Dermis microvascular lymphatic vessel endothelial cell (primary cell): ENCODE data around the gene KDM7A. TPM values are rescaled to one million over a fixed set of nuclear protein-coding genes. Genes with fewer than 3 reads are reported as not detected.
"Not testable (repeated sequence)": the region's sequence is repeated elsewhere in the genome, so short reads cannot be mapped to it uniquely, and the experiment has no call there.

Experiments used
- DNase-seq, 2 donors: peaks; one replicate each; pipeline versions ENCODE4 v3.0.0 to v3.0.0-alpha.2; 2010; ENCODE audit warnings: low read depth in 2 of 2
- total RNA-seq: library from RNA; depleted of rRNA; stranded (reverse); fragments of >200 nt; gene quantifications from 2 replicates; pipeline ENCODE4 v1.2.1, GENCODE V29; 2014

The KDM7A gene
- total RNA-seq, 1 donor from 2014 or later, result 6.2 TPM

DNA sequence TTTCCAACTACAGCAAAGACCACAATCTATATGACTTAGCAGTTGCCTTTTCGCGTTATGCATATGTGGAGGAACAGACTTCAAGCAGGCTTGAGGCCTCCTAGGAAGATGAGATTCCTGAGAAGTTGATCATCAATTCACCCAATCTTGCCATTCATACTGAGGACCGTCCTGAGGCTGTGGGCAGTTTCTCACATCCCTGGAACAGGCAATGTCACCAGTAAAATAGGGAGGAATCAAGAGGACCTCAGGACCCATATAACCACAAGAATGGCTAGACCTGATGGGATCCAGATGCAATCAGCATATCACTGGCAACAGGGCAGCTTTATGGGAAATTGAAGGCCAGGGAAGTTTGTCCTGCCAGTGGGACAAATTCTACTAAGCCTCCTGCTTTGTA is 17.3 kb downstream of the KDM7A start:
- DNase-seq, result no peak

DNA sequence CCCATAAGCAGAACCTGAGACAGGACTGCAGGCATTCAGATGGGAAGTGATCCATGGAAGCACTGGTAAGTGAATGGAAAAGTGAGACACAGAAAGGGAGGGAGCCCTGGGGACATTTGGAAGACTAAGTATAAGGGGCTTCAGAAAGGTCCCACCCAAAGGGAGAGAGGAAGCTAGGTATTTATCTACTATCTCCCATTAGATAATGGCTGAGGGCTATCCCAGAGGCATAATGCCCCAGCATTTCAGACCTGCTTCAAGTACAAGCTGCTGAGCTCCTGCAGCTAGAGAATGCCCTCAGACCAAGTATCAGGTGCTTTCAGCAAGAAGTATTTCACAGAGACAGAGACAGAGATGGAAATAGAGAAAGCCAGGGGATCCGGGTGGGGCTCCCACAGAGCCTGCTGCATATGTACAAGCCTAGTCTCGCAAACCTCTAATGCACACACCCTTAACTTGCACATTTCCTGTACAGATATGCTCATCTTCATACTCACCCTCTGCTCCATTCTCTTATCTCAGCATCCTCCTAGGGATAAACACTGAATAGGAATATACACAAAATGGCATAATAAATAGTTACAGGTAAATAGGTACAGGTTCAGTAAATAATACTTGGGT is 20.2 kb downstream of the KDM7A start:
- DNase-seq, result no peak

DNA sequence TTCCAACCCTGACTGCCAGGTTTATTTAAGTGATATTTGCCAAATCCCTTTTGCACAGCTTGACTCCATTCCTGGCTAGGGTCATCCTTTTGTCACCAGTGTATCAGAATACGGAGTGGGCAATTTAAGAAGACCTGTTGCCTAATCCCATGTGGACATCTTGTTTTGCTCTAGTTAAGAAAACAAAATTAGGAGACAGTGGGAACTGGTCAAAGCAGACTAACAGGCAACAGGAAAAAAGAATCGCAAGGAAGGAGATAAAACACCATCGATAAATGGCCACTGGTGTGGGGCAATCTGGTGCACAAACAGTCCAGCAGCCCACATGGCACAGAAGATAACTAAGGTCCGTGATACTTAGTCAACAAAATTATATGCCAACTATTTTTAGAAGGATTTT is 21.4 kb downstream of the KDM7A start:
- DNase-seq, result no peak

DNA sequence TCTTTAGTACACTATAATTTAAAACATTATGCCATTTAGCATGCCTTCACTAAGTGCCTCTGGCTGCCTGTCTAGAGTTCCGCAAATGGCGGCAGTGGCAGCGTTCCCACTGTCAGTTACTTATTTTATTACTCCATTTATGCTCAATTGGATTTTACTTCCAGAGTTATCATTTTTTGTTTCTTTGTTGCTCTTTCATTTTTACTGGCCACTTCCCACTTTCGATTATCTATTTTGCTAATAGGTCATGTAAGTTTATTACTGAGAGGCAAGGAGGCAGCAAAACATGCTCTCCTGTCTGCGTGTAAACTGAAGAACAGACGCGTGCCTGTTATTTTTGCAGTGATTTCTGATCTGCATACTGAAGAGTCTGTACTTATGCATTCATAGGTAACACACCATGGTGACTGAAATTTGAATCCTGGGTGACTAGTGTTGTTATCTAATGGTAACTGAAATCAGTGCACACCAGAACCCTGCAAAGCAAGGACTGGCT is 23.1 kb downstream of the KDM7A start:
- DNase-seq, result no peak

DNA sequence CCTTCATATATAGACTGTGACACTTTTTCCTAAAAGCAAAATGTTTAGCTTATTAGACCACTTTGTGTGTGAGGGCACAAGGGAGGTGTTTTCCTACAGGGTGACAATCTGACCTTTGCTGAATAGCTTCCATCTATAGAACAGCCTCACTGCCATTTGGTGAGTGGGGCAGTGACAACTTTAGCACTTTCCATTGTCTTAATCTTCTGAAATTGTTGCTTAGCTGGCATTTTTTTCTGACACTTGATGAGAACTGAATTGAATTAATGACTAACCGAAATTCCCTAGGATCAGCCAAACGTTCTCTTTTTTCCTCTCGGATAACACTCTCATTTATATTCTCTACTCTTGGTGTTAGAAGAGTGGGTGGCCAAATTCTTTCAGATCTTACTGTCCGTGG is 30.2 kb downstream of the KDM7A start:
- no peak for DNase-seq

DNA sequence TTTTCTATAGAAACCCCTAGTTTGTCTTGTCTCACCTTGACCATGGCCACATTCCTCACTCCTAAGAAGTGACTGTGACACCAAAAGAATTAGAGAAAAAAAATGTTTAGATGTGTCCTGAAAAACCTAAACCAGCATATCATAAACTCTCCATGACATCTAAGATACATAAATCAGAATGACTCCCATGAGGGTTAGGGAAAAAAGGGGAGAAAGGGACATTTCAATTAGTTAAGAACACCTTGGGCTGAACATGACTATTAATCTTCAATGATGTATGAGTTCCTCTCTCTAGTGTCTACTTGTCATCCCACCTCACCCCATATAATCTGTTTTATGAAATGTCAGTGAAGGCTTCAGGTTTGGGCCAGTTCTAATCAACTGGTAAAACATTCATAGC is 31.1 kb downstream of the KDM7A start:
- no peak for DNase-seq

DNA sequence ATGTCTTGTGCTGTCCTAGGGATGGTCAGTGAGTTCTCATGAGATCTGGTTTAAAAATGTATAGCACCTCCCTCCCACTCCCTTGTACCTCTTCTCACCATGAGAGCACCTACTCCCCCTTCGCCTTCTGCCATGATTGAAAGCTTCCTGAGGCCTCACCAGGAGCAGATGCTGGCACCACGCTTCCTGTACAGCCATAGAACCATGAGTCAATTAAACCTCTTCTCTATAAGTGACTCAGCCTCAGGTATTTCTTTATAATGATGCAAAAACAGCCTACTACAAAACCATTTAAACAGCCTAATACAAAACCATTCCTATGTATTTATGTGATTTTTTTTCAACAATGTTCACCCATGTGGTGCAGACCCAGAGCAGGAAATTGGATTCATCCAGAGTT is 32.0 kb downstream of the KDM7A start:
- no peak for DNase-seq

DNA sequence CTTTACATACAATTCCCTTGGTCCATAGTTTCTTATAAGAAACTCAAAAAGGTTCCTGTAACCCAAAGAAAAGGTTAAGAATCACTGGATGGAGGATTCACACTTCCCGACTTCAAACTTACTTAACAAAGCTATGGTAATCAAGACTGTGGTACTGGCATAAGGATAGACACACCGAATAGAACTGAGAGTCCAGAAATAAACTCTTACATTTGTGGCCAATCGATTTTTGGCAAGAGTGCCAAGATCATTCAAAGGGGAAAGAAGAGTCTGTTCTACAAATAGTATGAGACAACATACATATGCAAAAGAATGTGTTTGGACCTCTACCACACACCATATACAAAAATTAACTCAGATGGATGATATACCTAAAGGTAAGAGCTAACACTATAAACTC is 32.8 kb downstream of the KDM7A start:
- DNase-seq, result no peak

DNA sequence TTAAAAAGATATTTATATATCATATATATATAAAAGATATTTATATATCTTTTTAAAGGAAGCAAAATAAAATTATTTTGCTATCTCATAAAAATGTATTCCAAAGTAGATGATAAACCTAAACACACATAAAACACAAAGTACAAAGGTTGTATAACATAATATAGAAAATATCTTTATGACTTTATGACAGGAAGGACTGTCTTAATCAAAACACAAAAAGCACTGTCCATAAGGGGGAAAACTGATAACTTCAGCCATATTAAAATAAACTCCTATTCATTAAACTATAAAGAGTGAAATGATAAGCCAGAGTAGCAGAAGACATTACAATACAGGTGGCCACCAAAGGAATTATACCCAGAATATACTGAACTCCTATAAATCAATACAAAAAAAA is 34.8 kb downstream of the KDM7A start:
- no peak for DNase-seq

DNA sequence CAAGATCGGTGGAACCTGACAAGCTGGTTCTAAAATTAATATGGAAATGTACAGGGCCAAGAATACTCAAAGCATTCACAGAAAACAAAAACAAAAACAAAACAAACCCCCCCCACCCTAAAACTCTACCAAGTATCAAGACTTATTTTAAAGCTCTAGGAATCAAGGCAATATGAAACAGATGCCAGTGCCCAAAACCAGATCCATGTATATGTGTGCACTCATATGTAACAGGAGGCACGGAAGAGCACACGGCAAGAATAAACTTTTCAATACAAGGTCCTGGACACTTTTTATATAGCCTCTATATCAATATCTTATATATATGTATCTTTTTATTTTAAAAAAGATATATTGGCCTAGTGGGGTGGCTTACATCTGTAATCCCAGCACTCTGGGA is 35.5 kb downstream of the KDM7A start:
- no peak for DNase-seq

DNA sequence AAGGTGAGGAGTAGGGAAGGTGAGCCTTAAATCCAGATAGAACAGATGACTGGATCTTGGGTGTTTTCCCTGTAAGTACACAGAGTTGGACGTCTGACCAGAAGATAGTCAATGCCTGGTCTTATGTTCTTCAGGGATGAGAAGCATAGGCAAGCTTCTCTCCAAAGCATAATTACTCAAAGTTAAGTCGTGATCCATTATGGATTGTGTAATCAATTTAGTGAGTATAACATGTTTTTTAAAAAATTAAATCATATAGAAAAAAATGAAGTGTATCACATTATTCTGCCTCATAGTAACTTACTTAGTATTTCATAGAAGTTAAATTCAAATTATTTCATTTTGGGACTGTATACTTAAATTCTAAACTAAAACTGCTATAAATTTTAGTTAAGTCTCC is 39.7 kb downstream of the KDM7A start:
- no peak for DNase-seq

DNA sequence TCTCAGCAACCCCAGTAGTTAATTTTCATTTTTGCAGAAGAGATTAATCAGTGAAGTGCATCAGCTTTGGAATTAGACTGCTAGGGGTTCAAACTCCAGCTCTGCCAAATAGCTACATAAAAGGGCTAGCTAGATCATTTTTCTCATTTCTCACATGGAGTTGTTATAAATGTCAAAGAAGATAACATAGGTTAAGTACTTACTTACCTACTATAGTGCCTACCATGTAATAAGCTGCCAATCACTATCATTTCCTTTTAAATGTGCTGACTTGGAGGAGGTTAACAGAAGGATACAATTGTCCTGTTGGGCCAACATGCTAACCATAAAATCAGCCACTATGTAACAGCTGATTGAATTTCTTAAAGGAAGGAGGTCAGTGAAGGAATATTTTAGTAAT is 40.7 kb downstream of the KDM7A start:
- no peak for DNase-seq

DNA sequence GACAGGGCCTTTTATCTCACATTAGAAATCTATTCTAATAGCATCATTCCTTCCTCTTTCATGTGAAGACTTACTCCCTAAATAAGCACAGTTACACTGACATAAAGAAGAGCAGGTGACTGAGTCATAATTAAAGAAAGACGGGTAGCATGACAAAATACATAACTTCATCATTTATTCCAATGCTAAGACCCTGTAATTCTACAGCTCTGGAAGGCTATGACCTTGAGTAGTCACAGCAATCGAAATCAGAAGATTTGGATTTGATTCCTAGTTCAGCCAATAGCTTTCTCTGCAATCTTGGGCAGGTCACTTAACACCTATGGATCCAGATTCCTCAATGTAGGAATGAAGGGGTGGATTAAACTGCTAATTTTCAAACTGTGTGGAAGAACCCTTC is 42.7 kb downstream of the KDM7A start:
- no peak for DNase-seq

DNA sequence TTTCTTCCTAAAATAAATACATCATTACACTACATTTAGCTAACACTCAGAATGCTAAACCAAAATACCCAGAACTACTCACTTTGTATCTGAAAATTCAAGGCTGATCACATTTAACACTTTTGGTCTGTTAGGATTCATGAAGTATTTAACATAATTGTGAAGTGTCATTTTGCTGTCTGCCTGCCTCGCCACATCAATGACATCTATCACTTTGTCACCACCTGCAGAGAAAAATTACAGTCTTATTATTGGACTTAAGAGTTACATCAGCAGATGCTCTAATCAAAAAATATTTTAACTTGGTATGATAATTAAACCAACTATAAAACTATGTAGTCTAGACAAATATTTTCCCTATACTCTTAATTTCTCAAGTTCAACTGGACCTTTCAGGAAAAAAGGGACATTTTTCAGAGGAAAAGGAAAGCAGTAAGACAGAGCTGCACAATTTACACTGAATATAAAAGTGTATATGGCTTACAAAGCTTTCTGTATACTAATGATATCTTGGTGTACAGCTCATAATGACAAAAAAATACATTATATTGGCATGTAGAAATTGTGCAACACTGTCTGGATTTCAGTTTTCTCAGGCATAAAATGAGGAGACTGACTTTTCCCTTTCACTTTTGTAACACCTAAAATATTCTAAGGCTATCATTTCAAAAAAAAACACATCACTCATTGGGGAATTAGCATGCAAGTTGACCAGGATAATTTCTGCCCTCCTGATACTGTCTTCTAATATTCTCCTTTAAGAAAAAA is 49.2 kb downstream of the KDM7A start:
- no peak for DNase-seq

DNA sequence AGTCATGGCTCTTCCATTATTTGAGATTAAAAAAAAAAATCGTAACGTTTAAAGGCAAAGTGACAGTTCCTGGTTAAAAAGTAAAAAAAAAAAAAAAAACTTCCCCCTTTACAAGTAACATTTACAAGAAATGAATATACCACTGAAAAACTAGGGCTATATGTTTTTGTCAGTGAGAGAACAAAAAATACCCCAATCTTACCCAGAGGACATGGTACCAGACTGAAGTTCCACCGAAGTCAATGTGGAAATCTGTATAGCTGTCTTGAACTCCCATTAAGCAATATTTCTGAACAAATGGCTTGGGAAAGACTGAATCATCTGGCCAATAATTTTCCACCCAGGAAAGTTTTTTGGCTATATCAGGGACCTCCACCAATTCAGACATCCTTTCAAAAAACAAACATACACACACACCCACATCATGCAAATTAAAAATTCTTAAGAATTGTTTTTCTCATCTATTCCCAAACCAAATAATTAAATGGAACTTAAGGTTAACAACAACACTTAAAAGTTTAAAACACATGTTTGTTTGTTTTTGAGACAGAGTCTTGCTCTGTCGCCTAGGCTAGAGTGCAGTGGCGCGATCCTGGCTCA is 50.2 kb downstream of the KDM7A start:
- DNase-seq, result no peak

DNA sequence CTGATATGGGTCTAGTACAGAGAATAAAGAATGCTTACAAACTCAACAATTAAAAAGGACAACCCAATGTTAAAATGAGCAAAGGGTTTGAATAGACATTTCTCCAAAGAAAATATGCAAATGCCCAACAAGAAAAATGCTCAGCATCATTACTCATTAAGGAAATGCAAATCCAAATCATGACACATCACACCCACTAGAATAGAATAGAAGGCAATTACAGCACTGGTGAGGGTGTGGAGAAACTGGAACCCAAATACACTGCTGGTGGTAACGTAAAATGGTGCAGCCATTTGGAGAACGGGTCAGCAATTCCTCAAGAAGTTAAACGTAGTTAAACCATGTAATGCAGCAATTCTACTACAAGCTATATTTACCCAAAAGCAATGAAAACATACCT is 53.8 kb downstream of the KDM7A start:
- DNase-seq, result no peak

DNA sequence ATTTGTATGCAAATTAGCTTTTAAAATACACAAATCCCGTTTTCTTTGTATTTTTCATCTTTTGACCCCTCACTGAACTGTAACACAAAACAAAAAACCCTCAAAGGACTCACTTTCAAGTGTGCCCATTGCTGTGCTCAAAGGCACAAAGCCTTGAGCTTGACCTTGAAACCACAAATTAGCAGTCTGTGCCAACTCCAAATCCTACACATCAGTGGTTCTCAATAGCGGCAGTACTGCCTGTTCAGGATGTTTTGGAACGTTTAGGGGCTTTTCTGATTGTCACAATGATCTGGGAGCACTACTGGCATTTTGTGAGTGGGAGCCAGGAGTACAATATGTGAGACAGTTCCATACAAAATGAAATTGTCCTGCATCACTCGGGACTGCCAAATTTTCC is 55.5 kb downstream of the KDM7A start:
- DNase-seq, result peak in 1 of 2 donors; percentile 4

DNA sequence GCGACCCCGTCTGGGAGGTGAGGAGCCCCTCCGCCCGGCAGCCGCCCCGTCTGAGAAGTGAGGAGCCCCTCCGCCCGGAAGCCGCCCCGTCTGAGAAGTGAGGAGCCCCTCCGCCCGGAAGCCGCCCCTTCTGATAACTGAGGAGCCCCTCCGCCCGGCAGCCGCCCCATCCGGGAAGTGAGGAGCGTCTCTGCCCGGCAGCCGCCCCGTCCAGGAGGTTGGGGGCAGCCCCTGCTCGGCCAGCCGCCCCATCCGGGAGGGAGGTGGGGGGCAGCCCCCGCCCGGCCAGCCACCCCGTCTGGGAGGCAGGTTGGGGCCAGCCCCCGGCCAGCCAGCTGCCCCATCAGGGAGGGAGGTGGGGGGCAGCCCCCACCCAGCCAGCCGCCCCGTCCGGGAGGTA is 62.0 kb downstream of the KDM7A start:
- not testable (repeated sequence) for DNase-seq

DNA sequence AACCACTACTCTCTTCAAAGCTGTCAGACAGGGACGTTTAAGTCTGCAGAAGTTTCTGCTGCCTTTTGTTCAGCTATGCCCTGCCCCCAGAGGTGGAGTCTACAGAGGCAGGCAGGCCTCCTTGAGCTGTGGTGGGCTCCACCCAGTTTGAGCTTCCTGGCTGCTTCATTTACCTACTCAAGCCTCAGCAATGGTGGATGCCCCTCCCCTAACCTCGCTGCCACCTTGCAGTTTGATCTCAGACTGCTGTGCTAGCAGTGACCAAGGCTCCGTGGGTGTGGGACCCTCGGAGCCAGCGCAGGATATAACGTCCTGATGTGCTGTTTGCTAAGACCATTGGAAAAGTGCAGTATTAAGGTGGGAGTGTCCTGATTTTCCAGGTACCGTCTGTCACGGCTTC is 68.0 kb downstream of the KDM7A start:
- not testable (repeated sequence) for DNase-seq

DNA sequence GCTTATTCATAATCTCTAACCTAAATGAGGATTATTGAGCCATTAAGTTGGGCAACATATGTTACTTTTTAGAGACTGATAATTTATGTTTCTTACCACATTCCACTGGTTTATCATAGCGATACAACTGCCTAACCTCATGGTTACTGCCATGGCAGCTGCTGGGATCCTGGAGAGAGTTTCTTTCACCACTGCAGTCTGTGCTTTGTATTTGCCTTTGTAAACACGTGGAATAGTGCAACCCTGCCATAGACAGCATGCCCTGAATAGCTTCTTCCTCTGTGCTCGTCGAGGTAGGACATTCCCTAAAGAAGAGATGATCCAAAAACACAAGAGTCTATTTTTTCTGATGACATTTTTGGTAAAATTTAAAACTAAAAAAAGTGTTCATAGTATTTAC is 80.3 kb downstream of the KDM7A start:
- DNase-seq, result no peak

DNA sequence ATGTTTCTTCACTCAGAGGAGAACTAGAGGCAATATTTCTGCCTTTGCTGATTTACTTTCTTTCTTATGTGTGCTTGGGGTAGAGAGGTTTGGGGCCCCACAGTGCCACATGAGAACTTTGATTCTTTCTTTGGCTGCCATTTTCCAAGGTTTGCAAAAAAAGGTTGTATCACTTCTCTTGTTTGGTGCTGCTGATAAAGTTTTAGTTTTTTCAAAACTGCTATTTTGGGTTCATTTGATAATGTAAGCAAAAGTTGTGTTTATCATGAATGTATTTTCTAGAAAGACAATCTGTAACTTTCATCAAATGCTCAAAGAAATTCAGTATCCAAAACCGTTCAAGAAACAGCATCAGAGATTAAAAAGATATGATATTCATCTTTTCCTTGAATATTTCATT is 83.4 kb downstream of the KDM7A start:
- no peak for DNase-seq

DNA sequence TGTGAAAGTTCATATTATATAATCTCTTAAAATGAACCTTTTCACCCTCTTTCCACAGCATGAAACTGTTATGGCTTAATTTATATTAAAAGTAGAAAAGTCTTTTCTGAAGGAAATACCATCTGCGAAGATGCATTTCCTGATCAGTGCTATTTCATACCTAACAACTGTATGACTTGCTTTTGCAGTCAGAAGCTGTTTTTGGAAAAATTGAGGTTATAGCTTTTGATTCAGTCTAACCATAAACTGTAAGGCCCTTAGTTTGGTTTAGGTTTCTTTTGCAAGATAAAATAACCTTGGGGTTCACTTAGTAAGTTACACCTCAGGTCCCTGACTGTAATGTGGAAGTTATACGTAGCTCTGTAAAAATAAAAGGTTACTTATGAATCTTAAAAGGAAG is 91.3 kb downstream of the KDM7A start:
- DNase-seq, result peak in 1 of 2 donors; percentile 8

DNA sequence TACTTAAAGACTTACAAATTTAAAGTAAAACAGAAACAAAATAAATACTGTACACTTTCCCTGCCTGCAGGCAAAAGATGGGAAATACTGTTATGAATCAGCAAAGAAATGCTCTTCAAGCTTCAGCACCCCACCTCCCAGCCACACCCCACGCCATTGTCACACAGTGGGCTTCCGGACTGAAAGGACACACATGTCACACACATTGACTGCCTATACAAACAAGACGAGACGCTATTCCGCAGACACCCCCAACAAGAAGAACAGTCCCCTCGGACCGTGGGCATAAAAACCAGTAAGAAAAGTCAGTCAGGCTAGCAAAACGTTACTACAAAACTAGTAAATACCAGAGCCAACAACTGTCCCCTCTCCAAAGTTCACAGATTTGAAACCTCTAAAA is 91.8 kb downstream of the KDM7A start:
- DNase-seq, result peak in 1 of 2 donors; percentile 33
